HG02852 (cell line): ENCODE results near the gene ZC3H14.
"Not testable (repeated sequence)": the region's sequence is repeated elsewhere in the genome, so short reads cannot be mapped to it uniquely, and the experiment has no call there.

ENCODE experiments used
- ATAC-seq: cut with Tn5 transposase; IDR thresholded peaks from one replicate; pipeline ENCODE4 v1.9.1; 2021; ENCODE audit warnings: mild to moderate bottlenecking, moderate library complexity; ENCODE audit not compliant: unreplicated experiment

The ZC3H14 gene, protein sequence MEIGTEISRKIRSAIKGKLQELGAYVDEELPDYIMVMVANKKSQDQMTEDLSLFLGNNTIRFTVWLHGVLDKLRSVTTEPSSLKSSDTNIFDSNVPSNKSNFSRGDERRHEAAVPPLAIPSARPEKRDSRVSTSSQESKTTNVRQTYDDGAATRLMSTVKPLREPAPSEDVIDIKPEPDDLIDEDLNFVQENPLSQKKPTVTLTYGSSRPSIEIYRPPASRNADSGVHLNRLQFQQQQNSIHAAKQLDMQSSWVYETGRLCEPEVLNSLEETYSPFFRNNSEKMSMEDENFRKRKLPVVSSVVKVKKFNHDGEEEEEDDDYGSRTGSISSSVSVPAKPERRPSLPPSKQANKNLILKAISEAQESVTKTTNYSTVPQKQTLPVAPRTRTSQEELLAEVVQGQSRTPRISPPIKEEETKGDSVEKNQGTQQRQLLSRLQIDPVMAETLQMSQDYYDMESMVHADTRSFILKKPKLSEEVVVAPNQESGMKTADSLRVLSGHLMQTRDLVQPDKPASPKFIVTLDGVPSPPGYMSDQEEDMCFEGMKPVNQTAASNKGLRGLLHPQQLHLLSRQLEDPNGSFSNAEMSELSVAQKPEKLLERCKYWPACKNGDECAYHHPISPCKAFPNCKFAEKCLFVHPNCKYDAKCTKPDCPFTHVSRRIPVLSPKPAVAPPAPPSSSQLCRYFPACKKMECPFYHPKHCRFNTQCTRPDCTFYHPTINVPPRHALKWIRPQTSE

DNA sequence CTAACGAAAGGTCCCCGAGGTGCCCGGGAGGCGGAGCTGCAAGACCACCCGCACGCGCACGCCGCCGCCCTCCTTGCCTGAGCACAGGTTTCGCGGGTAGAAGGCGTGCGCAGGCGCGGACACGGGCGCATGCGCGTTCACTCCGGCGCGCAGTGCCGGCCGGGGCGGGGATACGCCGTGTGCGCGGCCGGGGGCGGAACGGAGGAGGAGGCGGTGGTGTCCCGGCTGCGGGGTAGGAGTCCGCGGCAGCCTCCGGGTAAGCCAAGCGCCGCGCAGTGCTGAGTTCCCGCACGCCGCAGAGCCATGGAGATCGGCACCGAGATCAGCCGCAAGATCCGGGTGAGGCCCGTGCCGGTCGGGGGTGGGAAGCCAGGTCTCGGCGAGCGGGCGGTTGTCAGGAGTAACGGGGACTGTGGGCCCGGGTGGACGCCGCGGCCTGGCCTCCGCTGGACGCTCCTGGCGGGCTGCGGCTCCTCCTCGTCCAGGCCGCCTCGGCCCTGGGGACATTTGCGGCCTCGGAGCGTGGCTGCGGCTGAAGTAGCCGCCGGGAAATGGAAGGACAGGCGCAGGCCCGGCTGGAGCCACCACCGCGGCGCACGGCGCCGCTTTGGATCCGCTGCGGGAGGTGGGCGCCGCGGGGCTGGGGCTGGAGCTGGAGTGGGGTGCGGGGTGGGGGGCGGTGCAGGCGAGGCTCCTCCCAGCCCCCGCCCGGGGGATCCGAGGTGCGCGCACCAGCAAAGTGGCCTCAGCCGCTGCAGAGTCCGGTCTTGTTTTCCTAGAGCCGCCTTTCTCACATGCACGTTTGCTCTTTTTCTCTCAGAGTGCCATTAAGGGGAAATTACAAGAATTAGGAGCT lies at the start of gene ZC3H14:
TSS of gene ZC3H14 (plus strand) at position 207 of the 856 bp plus-strand sequence. CDS start at position 304, 97 bp downstream.
- peak; percentile 92 for ATAC-seq

DNA sequence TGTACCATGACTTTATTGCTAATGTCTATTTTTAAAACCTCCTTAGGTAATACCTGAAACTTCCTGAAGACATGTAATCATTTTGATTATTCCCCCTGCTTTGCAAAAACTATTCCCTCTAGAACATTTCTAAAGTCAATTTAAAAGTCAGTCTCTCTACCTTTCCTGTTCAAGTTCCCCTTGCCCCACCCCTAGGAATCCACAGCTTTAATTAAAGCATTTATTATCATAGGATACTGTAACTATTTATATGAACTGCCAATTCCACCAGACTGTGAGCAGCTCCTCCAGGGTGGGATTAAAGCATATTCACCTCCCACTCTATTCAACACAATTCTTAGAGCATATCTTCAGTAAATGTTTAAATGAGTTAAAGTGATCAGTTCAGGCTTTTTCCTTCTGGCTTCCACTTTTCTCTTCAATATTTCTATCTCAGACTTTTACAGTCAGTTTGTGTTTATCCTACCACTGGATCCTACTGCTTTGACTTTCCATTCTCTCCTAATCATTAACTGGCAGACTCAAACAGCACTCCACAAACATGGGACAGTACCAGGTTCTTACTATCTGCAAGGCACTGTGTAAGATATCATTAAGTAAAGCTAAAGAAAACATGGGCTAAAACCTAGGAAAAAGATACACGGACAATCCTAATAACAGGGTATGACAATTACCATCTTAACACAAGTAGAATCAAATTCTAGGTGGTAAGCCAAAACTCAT lies 47.2 kb upstream of the ZC3H14 start:
- no peak for ATAC-seq

DNA sequence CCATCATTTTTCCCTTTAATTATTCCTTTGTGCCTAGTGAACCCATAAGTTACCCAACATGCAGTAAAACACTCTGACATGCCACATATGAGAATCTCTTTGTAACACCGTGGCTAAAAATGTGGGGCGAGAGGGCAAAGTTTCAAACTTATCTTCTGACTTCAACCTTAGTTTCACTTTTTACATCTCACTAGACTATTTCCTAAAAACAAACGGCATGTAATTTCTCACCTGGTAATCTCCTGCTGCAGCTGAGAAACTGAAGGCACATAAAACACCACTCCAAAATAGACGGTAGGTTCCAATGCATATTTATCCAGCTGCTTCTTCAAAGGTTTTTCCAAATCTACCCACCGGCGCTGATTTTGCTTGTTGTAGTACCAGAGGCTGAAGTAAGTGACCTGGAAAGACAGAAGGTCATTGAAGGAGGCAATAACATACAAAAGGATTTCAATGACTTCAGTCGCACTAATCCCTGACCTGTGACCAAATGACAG lies 45.9 kb upstream of the ZC3H14 start:
- ATAC-seq: no peak

DNA sequence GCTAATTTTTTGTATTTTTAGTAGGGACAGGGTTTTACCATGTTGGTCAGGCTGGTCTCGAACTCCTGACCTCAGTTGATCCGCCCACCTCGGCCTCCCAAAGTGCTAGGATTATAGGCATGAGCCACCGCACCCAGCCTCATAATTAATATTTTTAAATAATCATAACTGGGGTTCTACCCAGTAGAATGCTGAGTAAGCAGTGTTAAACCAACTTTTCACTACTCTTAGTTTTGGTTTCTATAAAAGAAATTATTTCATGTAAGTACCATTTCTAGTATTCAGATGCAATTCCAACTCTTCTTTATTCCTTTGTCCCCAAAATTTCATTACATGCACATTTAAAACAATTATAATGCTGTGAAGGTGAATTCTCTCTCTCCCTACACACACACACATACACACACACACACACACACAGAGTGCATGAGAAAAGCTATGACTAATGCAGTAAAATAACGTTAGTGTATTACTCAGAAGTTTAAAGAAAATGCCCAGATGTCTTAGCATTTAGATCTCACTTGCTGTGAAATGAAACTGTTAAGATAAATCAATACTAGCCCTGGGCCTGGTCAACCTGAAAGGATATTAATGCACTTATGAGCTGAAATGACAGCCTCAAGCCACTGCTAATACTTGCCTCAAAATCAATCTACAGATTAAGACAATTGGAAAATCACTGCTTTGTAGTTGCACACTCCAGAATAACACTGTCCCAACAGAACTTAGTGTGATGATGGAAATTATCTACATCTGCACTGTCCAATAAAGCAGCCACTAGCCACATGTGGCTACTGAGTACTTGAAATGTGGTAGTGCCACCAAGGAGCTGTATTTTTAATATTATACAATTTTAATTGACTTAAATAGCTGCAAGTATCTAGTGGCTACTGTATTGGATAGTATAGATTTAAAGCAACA lies 44.0 kb upstream of the ZC3H14 start:
- no peak for ATAC-seq

DNA sequence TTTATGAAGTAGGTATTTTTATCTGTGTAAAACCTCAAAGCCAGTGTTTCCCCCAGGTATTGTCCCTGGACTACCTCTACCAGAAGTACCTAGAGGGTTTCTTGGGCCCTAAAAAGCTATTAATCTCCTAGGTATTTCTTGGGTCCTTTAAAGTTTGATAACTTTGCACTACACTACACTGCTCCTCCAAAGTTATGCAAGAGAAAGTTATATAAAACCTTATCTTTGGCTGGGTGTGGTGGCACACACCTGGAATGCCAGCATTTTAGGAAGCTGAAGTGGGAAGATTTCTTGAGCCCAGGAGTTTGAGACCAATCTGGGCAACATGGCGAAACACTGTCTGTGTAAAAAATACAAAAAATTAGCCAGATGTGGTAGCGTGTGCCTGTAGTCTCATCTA lies 42.9 kb upstream of the ZC3H14 start:
- ATAC-seq: no peak

DNA sequence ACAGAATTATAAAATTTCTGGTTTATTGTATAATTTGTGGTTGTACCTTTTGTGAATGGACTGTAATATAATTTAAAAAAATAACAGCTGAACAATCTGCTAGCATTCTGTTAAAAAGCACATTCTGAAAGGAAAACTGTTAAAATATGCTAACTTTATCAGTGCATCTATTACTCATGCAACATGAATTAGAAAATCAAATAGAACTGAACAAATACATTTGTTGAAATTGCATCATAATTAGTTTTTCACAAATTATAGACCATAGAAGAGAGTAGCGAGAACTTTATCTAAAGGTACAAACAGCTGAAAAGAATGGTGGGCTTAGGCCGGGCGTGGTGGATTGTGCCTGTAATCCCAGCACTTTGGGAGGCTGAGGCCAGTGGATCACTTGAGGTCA lies 41.0 kb upstream of the ZC3H14 start:
- no peak for ATAC-seq

DNA sequence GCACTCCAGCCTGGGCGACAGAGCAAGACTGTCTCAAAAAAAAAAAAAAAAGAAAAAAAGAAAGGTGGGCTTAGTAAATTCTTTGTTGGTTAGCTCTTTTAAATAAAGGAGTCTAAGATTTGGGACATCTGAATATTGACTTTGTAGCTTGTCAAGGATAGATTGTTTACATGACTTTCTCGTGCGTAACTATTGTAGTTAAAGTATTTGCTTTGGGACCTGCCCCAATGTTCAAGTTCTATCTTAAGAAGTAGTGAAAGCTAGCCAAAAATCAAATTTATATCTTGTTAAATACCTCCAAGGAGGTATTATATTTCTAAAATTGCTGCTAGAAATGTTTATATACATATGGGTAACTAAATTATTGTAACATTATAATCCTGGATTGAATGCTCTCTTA lies 40.4 kb upstream of the ZC3H14 start:
- ATAC-seq: no peak

DNA sequence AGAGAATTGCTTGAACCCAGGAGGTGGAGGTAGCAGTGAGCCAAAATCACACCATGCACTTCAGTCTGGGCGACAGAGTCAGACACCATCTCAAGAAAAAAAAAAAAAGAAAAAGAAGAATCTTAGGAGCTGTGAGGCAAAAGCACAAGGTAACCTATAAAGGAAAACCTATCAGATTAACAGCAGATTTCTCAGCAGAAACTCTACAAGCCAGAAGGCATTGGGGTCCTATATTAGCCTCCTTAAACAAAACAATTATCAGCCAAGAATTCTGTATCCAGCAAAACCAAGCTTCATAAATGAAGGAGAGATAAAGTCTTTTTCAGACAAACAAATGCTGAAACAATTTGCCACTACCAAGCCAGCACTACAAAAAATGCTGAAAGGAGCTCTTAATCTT lies 32.9 kb upstream of the ZC3H14 start:
- ATAC-seq: not testable (repeated sequence)

DNA sequence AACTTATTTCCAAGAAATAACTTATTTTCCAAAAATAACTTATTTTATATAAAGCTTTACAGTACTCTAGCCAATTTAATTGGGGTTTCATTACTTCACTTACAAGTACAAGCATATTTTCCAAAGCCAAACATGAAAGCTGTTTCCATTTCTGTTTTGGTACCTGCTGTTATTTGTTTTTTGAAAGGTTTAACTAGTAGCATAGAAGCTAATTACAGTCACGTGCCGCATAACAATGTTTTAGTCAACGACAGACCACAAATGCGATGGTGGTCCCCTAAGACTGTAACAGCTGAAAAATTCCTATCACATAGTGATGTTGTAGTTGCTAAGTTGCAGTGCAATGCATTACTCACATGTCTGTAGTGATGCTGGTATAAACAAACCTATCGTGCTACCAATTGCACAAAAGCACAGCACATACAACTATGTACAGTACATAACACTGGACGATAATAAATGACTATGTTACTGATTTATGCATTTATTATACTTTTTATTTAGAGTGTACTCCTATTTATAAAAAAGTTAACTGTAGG lies 29.7 kb upstream of the ZC3H14 start:
- ATAC-seq: no peak

DNA sequence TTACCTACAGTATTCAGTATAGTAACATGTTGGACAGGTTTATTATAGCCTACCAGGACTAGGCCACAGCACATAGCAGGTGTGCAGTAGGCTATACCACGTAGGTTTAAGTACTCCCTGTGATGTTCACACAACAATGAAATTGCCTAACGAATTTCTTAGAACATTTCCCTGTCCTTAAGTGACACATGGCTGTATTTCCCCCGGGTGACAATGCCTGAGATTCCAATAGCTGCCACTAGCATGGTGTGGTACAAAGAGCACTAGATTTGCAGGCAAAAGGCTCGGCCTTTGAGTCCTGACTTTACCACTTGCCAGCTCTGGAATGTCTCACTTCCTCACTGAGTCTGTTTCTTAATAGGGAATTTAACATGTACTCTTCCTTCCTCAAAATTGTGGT lies 27.7 kb upstream of the ZC3H14 start:
- peak; percentile 52 for ATAC-seq

DNA sequence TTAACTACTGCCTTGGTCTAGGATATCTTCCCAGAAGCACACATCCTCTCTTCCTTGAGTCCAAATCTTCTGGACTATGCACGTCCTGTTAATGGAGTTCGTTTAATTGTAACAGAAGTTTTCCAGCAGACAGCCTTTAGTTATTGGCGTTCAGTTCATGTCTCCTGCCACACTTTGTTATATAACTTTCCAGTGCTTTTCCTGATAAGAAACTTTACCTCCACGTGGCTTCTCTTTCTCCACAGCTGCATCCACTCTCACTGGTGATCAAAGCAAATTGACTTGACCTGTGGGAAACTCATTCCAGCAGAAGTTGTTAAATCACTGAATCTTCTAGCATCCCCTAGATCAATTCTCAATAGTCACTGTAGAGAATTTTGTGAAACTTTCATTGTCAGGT lies 27.0 kb upstream of the ZC3H14 start:
- ATAC-seq: no peak

DNA sequence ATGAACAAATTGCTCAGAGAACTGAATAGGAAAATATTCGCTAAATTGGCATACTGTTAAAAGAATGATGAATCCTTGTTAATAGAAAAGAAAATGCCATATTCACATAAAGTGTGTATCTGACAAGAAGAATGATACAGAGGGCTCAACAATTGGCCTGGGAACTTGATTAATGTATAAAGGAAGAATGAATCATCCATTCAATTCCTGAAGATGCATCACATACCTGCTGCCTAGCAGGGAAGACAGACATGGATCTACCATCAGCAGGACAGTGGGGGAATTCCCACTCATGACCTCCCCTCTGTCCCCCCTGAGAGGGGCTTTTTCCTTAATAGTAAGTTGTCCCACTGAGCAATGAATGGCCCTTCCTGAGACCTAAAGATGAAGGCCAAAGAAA lies 21.5 kb upstream of the ZC3H14 start:
- ATAC-seq: no peak

DNA sequence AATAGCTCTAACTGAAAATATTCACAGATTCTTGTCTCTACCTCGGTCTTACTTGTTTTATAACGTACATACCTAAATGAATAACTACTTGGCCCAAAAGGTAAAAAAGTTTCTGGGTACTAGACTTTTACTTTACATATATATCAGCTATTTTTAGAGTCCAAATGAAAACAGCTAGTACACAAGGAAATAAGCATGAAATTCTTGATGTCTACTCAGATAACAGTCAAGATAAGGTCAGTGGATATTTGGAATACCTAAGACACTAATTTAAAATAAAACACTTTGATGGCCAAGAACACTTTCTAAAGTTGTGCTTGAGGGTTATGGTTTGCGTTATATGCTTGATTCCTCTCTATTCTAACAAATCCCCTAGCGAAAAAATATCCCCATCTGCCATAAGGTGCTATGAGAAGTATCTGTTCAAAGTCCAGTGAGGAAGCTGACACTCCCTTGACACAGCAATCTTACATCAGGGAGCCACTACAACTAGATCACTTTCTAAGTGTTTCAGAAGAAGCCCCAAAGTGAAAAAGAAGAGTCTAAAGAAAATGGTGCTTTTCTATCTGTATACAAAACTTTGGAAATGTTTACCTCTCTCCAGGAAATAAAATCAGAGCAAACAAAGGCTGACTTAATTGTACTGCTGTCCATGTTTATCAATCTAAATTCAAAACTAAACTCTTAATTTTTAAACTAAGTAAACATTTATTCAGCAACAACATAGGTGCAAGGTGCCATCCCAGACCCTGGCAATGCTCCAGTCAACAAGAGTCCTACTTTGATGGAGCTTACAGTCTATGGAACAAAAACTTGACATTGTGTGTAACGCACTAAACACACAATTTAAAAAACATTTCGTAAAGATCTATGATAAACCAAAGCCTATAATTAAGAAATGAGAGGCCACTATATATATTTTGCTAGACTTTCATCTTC lies 19.7 kb upstream of the ZC3H14 start:
- ATAC-seq: no peak

DNA sequence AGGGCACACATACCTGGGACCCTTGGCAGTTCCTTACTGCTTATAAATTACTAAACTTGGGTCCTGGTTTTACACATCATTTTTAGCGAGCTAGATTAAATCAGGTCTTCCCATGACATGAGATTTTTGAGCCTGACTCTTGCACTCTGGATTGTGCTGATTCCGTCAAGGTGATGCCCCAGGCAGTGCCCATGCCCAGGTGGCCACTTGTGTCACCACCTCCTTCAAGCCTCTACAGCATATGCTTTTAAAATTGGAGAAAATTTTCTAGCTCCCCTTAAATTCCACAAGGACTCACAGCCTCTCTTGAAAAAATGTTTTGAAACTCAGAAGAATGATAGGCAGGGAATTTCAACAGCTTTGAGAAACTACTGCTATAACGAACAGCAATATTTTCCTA lies 17.6 kb upstream of the ZC3H14 start:
- no peak for ATAC-seq

DNA sequence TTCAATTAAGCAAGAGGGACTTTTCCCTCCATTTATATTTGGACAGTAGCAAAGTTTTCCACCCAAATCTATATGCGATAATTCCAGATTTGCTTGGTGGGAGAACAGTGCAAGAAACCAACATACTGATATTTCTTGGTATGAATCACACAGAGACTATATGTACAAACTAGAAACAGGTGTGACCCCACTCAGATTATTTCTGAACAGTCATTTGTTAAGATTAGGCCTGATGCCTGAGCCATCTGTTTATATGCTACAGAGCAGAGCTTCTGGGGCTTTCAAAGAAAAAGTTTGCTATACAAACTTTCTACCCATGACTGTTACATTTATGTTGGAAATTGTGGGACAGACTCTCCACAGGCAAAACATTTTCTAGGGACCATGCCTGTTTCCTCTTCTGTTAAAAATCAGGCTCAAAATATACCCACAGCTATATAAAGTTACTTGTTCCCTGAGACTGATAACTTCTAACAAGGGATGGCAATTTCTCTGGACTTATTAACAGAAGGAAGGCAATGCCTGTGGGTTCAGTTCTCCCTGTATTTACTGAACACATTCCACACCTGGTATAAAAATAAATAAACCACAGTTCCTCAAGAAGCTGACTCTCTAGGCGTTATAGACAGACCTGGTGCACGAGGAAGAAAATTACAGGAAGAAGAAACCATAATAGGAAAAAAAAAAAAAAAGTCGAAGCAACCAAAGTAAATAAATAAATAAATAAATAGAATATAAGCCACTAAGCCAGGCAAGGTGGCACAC lies 16.0 kb upstream of the ZC3H14 start:
- peak; percentile 69 for ATAC-seq

DNA sequence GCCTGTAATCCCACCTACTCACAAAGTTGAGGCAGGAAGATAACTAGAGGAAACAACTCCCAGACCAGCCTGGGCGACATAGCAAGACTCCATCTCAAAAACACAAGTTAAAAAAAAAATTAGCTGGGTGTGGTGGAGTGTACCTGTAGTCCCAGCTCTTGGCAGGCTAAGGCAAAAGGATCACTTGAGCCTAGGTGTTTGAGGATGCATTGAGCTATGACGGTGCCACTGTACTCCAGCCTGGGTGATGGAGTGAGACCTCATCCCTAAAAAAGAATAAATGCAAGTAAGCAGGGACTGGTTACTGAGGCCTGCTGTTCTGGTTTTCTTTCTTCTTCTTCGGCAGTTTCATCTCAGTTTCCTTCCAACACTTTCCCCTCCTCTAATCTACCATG lies 15.5 kb upstream of the ZC3H14 start:
- no peak for ATAC-seq

DNA sequence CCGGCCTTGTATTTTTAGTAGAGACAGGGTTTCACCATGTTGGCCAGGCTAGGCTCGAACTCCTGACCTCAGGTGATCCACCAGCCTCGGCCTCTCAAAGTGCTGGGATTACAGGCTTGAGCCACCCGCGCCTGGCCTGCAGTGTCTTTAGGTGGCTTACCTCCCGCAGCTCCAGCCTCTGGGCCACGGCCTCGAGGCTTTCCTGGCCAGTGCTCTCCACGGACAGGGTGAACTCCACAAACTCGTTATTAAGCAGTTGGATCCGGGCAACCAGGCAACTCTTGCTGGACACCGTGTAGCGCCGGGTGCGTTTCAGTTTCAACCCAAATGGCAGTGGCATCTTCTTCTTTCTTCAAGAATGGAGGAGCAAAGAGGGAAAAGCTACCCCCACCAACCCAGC lies 12.8 kb upstream of the ZC3H14 start:
- ATAC-seq: no peak
